Myocyte (in vitro differentiated cells): ENCODE measurements around the gene NEDD4L. TPM values are rescaled to one million over a fixed set of nuclear protein-coding genes. Genes with fewer than 3 reads are reported as not detected.

ENCODE experiments used
- DNase-seq: peaks from one replicate; pipeline ENCODE4 v3.0.0-alpha.2; 2012; ENCODE audit warnings: low read depth
- total RNA-seq: library from RNA; depleted of rRNA; stranded (reverse); fragments of >200 nt; gene quantifications from 2 replicates; pipeline ENCODE4 v1.2.3, GENCODE V29; 2014

NEDD4L gene
- total RNA-seq, 1 donor from 2014 or later = 31.7 TPM

DNA sequence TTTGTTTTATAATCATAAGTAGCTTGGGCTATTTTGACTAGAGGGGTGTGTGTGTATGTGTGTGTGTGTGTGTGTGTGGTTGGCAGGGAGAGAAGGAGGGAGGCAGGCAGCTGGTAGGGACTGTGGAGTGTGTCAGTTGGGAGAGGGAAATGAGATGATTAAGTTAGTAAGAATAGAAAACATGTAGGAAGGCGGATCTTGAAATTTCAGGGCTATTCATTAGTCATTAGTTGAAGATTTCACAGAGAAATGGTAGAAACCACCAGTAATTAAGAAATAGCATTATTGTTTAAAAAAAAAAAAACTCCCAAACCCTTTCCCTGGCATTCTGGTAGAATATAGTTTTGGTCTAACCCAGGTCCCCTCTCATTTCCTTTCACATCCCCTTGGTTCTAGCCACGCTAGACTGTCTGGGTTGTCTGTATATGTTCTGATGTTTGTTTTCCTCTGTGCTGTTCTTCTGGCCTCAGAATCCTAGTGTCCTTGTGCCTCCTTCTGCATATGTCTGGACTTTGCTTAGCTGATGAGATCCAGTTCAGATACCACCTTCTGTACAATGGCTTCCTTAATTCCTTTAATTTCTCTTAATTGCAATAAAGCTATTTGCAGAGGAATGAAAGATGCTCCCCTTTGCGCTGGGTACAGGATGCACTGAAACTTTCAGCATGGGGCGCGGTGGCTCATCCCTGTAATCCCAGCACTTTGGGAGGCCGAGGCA, 161.6 kb downstream of the NEDD4L start:
- peak; percentile 89 for DNase-seq

DNA sequence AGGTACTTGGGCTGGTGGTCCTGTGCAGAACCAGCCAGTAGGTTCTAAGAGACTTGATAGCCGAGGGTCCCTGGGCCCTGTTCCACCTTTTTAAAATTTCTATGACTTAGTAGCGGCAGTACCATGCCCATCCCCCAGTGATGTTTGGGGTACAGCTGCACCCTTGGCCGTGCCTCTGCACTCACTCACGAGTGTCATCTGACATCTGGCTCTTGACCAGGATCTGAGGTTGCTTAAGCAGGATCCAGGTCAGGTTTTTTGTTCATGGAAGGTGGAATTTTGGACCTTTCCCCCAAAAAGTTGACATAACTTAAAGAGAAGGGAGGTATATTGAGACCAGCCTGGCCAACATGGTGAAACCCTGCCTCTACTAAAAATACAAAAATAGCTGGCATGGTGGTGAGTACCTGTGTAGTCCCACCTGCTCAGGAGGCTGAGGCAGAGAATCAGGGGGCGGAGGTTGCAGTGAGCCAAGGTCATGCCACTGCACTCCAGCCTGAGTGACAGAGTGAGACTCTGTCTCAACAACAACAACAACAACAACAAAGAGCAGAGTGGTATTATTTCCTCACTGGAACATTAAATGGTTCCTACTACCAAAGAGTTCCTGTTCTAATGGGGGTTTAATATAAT, 163.6 kb downstream of the NEDD4L start:
- no peak for DNase-seq

- DNase-seq = peak; percentile 65
These were observed 164.3 kb downstream of the NEDD4L start for GRCh38 chr18:58208207-58208932.

GRCh38 chr18:58209326-58209725, 165.3 kb downstream of the NEDD4L start:
- DNase-seq = no peak

GRCh38 chr18:58211510-58211909, 167.5 kb downstream of the NEDD4L start:
- DNase-seq = no peak

DNA sequence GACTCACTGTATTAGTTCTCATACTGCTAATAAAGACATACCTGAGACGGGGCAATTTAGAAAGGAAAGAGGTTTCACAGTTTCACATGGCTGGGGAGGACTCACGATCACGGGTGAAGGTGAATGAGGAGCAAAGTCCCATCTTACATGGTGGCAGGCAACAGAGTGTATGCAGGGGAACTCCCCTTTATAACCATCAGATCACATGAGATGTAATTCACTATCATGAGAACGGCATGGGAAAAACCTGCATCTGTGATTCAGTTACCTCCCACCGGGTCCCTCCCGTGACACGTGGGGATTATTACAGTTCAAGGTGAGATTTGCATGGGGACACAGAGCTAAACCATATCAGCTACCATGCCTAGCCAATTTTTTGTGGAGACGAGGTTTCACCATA, 168.2 kb downstream of the NEDD4L start:
- DNase-seq = no peak

GRCh38 chr18:58213440-58213839, 169.4 kb downstream of the NEDD4L start:
- peak; percentile 88 for DNase-seq

- no peak for DNase-seq
These were observed 171.0 kb downstream of the NEDD4L start for GRCh38 chr18:58215011-58215410.

DNA sequence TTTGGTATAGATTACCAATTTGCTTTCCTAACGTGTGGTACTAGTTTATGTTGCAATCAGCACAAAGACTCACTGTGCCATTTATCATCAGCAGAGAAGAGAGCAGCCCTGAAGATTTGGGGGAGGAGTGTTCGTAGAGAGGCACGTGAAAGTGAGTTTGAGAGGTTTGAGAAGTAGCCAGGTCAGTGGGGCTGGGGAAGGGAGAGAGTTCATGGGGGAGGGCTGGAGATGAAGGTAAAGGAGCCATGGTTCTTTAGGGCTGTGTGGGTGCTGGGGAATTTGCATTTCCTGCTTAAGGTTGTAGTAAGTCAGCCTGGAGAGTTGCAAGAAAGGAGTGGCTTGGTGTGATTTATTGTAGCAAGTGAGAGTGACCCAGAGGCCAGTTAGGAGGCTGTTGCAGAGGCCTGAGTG, 172.1 kb downstream of the NEDD4L start:
- DNase-seq = no peak

GRCh38 chr18:58217052-58217451, 173.0 kb downstream of the NEDD4L start:
- no peak for DNase-seq

DNA sequence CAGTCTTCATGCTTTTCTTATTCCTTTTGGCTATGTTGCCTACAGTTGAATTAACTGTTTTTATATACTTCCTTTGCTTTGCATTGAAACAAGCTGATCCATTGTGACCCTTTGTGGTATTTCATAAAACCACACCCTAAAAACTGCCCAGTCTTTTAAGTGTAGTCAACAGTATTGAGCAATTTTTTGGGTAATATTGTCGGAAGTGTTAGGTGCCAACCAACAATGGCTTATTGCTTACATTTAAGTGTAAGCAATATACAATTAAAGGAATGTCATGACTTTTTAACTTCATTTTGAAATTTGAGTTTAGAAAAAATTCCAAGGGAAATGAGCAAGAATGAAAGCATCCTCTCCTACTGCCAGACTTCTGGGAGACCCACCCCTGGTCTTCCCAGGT, 174.1 kb downstream of the NEDD4L start:
- no peak for DNase-seq

DNA sequence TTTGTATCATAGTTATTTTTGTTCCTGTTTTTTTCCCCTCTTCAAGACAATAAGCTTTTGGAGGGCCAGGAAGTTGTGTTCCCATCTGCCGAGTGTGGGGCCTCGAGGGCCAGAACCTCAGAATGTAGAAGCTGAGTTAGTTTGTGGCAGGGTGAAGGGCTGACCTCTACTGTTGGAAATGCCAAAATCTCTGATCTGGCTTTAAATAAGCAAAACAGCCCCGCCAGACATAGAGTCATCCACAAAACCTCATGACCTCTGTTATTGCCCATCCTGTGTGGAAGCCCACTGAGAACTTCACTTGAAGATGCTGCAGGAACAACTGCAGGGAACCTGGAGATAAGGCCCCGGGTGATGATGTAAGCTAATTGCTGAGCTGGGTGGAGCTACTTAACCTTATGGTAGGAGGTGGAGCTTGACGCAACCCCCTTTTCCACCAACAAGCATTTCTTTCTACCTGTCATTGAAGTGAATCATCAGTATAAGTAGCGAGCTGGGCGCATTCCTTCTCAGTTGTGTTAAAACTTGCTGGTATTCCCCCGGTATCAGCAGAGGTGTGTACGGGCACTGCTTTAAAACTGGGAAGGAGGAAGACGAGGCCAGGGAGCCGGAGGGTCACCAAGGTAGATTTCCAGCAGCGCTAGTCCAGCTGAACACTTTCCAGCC, 177.2 kb downstream of the NEDD4L start:
- DNase-seq = no peak

GRCh38 chr18:58222432-58223125, 178.6 kb downstream of the NEDD4L start:
- no peak for DNase-seq

GRCh38 chr18:58223717-58224424, 179.8 kb downstream of the NEDD4L start:
- DNase-seq = peak; percentile 92

GRCh38 chr18:58224425-58224750, 180.4 kb downstream of the NEDD4L start:
- no peak for DNase-seq

DNA sequence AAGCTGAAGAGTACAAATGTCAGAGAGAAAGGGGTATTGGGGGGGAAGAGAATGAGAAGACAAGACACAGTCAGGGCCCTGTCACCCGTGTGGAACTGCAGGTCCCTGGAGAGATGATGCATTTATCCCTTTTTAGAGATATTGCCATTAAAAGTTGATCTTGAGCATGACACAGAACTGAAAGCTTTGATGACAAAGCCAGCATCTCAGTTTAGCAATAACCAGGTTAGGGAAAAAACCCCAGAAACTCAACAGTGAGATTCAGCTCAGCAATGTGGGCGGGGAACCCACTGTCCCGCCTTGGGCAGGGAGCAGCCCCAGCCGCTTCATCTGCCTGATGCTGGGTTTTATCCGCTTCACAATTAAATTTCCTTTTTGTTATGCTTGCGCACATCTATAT, 181.1 kb downstream of the NEDD4L start:
- DNase-seq = no peak

DNA sequence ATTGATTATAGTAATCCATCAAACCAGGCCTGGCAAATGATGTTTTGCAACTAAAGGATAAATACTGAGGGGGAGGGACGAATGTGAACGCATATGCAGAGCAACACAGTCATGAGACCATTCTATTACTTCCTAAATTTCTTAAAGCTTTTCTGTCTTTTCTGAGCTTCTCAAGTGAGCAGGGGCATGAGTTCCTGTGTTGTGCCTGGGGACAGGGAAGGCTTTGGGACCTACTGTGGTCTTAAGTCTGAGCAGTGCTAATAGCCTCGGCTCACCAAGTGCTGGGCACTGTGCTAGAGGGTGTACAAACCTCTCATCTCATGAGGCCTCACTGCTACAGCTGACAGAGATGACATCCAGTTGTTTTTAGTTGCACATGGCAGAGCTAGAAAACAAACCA, 182.4 kb downstream of the NEDD4L start:
- no peak for DNase-seq

- no peak for DNase-seq
These were observed 183.4 kb downstream of the NEDD4L start for GRCh38 chr18:58227361-58227930.

DNA sequence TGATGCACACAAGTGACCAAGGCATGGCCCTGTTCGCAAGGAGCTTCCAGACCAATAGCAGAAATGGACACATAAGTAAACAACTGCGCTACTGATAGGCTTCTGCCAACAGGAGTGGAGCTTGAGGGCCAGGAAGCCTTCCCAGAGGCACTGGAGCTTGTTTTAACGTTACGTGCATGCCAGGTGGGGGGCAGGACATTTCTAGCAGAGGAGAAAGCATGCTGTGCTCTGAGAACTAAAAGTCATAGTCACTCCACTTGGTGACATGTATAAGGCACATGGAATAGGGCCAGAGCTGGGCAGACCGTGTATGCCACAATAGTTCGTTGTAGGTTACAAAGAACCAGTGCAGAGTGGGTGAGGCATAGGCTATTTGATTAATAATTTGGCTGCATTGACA, 184.2 kb downstream of the NEDD4L start:
- DNase-seq = no peak

GRCh38 chr18:58228762-58229161, 184.7 kb downstream of the NEDD4L start:
- DNase-seq = no peak
